Endothelial cell of umbilical vein (primary cell): ENCODE data around the gene RBMS3. TPM values are rescaled to one million over a fixed set of nuclear protein-coding genes. Genes with fewer than 3 reads are reported as not detected.

ENCODE experiments used
- BruUV-seq: library from RNA; stranded (reverse); fragments of 400-500 nt; replicated peaks from 2 replicates; lab custom pipeline; 2021; lab: Mats Ljungman, UMichigan
- CTCF ChIA-PET: fragments of 300-600, 350-600 bp; sonication (Branson Sonifier 250); formaldehyde crosslinking; loops from one replicate; lab custom pipeline; 2021; ENCODE audit warnings: antibody characterized with exemption, inconsistent platforms; lab: Charles Lee
- POLR2A ChIA-PET: fragments of 300-600, 350-600 bp; sonication (Branson Sonifier 250); formaldehyde crosslinking; loops from one replicate; lab custom pipeline; 2021; ENCODE audit warnings: antibody characterized with exemption, inconsistent platforms; lab: Charles Lee
- DNase-seq: peaks from one replicate; pipeline ENCODE4 v3.0.0-alpha.2; 2011; ENCODE audit warnings: low read depth, low spot score
- FAIRE-seq: peaks from 2 replicates; lab custom pipeline; 2011; peaks lifted over from hg19 to GRCh38; lab: Jason Lieb, UNC
- H2AFZ ChIP-seq: 2 replicates; pipeline ENCODE4 v1.6.0; 2012; ENCODE audit warnings: low read depth, low read length, control low read depth, inconsistent platforms
- H3K27ac ChIP-seq: 2 replicates; pipeline ENCODE4 v1.5.1; 2011; ENCODE audit warnings: low read depth, mild to moderate bottlenecking, control low read depth, low read length, moderate library complexity; ENCODE audit not compliant: insufficient read depth
- H3K27me3 ChIP-seq, 2 experiments: 2 replicates each; pipeline versions ENCODE4 v1.6.0 to v1.6.1; 2011; ENCODE audit warnings: low read length in 2 of 2, mixed read lengths in 1 of 2; ENCODE audit not compliant: control insufficient read depth in 2 of 2, insufficient read depth in 2 of 2
- H3K36me3 ChIP-seq, 2 experiments: 2 replicates in 1 of 2; 3 replicates in 1 of 2; pipeline ENCODE4 v1.5.1; 2011; ENCODE audit warnings: low read length in 2 of 2, mild to moderate bottlenecking in 1 of 2, moderate library complexity in 1 of 2; ENCODE audit not compliant: control insufficient read depth in 2 of 2, insufficient read depth in 2 of 2; ENCODE audit errors: extremely low read depth in 1 of 2
- H3K4me1 ChIP-seq: 3 replicates; pipeline ENCODE4 v1.5.1; 2011; ENCODE audit warnings: mild to moderate bottlenecking, low read length; ENCODE audit not compliant: control insufficient read depth, insufficient read depth; ENCODE audit errors: extremely low read depth
- H3K4me2 ChIP-seq: 2 replicates; pipeline ENCODE4 v1.6.1; 2011; ENCODE audit warnings: low read length, control low read depth, mixed read lengths; ENCODE audit not compliant: insufficient read depth
- H3K4me3 ChIP-seq, 3 experiments: fragments of 200-600 bp in 1 of 3; sonication (generic), shearing (Covaris generic) in 1 of 3; replicated peaks in 1 of 3; 2 replicates each; pipeline ENCODE4 v1.5.1; 2011 to 2016; ENCODE audit warnings: control low read depth in 3 of 3, low read length in 3 of 3, mild to moderate bottlenecking in 2 of 3, inconsistent platforms in 1 of 3, low read depth in 1 of 3, moderate library complexity in 1 of 3; ENCODE audit not compliant: insufficient read depth in 1 of 3
- H3K79me2 ChIP-seq: 2 replicates; pipeline ENCODE4 v1.6.0; 2012; ENCODE audit warnings: low read length, inconsistent platforms; ENCODE audit not compliant: control insufficient read depth, insufficient read depth
- H3K9ac ChIP-seq: replicated peaks from 2 replicates; pipeline ENCODE3; 2011; ENCODE audit warnings: low read length, control low read depth; ENCODE audit not compliant: insufficient read depth; ENCODE audit errors: extremely low read depth
- H3K9me1 ChIP-seq: replicated peaks from 3 replicates; pipeline ENCODE4 v1.6.0; 2011; ENCODE audit warnings: mild to moderate bottlenecking, low read length; ENCODE audit not compliant: control insufficient read depth, insufficient read depth; ENCODE audit errors: extremely low read depth
- H3K9me3 ChIP-seq: replicated peaks from 2 replicates; pipeline ENCODE4 v1.5.1; 2012; ENCODE audit warnings: low read length, inconsistent platforms; ENCODE audit not compliant: control insufficient read depth, insufficient read depth
- H4K20me1 ChIP-seq: replicated peaks from 2 replicates; pipeline ENCODE3; 2011; ENCODE audit warnings: mild to moderate bottlenecking, low read length; ENCODE audit not compliant: control insufficient read depth, insufficient read depth; ENCODE audit errors: extremely low read depth
- CTCF ChIP-seq, 2 donors: IDR thresholded peaks; 1 replicate in 1 of 2; 2 replicates in 1 of 2; pipeline ENCODE4 v1.5.1; 2011; ENCODE audit warnings: low read length in 2 of 2, mild to moderate bottlenecking in 2 of 2, moderate library complexity in 2 of 2, control low read depth in 1 of 2, inconsistent platforms in 1 of 2, low read depth in 1 of 2; ENCODE audit not compliant: insufficient read depth in 1 of 2; ENCODE audit errors: extremely low read depth in 1 of 2
- EZH2 ChIP-seq: IDR thresholded peaks from 2 replicates; pipeline ENCODE4 v1.6.1; 2012; ENCODE audit warnings: borderline replicate concordance, low read depth, mild to moderate bottlenecking, moderate library complexity, low read length, inconsistent platforms; ENCODE audit not compliant: severe bottlenecking
- FOS ChIP-seq: IDR thresholded peaks from 2 replicates; pipeline ENCODE4 v1.6.1; 2011; ENCODE audit warnings: mild to moderate bottlenecking, low read length, moderate library complexity, borderline replicate concordance; ENCODE audit not compliant: insufficient read depth
- GATA2 ChIP-seq: IDR thresholded peaks from 2 replicates; pipeline ENCODE4 v1.7.0; 2011; ENCODE audit warnings: low read depth, mild to moderate bottlenecking, moderate library complexity, mixed read lengths, low read length; ENCODE audit not compliant: insufficient read length, insufficient read depth
- JUN ChIP-seq: IDR thresholded peaks from 2 replicates; pipeline ENCODE4 v1.6.1; 2011; ENCODE audit warnings: borderline replicate concordance, low read depth; ENCODE audit not compliant: insufficient read length, insufficient read depth
- MAX ChIP-seq: IDR thresholded peaks from 2 replicates; pipeline ENCODE4 v1.6.1; 2011; ENCODE audit not compliant: insufficient read depth, insufficient read length
- MYC ChIP-seq: IDR thresholded peaks from one replicate; pipeline ENCODE4 v1.6.1; 2011; ENCODE audit warnings: mild to moderate bottlenecking, low read depth, low read length
- POLR2A ChIP-seq: IDR thresholded peaks from 2 replicates; pipeline ENCODE4 v1.6.1; 2012; ENCODE audit warnings: low read depth, mild to moderate bottlenecking, control low read depth, low read length
- POLR2AphosphoS5 ChIP-seq: IDR thresholded peaks from 2 replicates; pipeline ENCODE4 v1.6.1; 2012; ENCODE audit warnings: low read depth, mild to moderate bottlenecking, control low read depth, low read length, moderate library complexity; ENCODE audit not compliant: insufficient read depth
- dilution Hi-C: fragments of 300-500 bp; cut with MboI; formaldehyde crosslinking; loops from one replicate; pipeline ENCODE4 v1.15.0; 2019; ENCODE audit warnings: low sequenced_read_pairs; ENCODE audit not compliant: extremely low pct_ligation_motif_present
- intact Hi-C: fragments of 100-400 bp; cut with micrococcal nuclease; formaldehyde crosslinking; loops from one replicate; pipeline ENCODE4 v1.10.0; 2022
- polyA plus RNA-seq, 4 experiments: library from polyadenylated mRNA; depleted of rRNA in 3 of 4; stranded (reverse) in 3 of 4; unstranded in 1 of 4; fragments of >200 nt; gene quantifications; 2 replicates each; pipeline versions ENCODE4 v1.2.1 to v1.2.3, GENCODE V29; 2011 to 2012; ENCODE audit warnings: missing spikeins in 1 of 4
- total RNA-seq: library from RNA; stranded (reverse); gene quantifications from 2 replicates; pipeline ENCODE4 v1.2.3, GENCODE V29; 2021

Gene RBMS3
- total and polyA plus RNA-seq, 2 donors (not counting 3 experiments of a cell fraction or from before 2014, with no cell fraction given), result 13.6 to 42.3 TPM

- no TSS peak for BruUV-seq
Measured at GRCh38 chr3:29933802-29934490, 653.1 kb downstream of the RBMS3 start.

More at GRCh38 chr3:29933802-29934490, 653.1 kb downstream of the RBMS3 start:
- no peak for TF ChIP-seq MAX
- no peak for TF ChIP-seq EZH2
- no peak for TF ChIP-seq JUN
- TF ChIP-seq MYC, result no peak
- TF ChIP-seq POLR2A, result no peak
- TF ChIP-seq CTCF (IDR thresholded peaks at IDR 0.05; ENCODE audit: extremely low read depth in 1 of 2, insufficient read depth in 1 of 2, low read depth in 1 of 2, low read length in 2 of 2), result no peak
- no peak for TF ChIP-seq GATA2
- no peak for TF ChIP-seq FOS
- no peak for TF ChIP-seq POLR2AphosphoS5
- Histone ChIP-seq H2AFZ (no peak overlapping the region), H3K27me3 (no peaks in the 10 kb centered on the region), H3K4me2 (no peak overlapping the region), H3K27ac (no peak overlapping the region), H3K9me1 (no peaks in the 10 kb centered on the region), H3K4me3 (no peak overlapping the region), H3K79me2 (no peaks in the 10 kb centered on the region), H3K9me3 (no peaks in the 10 kb centered on the region), H4K20me1 (no peaks in the 10 kb centered on the region), H3K9ac (no peak overlapping the region), H3K4me1 (peaks cover 6% of the 10 kb centered on the region), H3K36me3 (no peaks in the 10 kb centered on the region)
- CTCF ChIA-PET, result interaction anchor here (0.5 to 1.1 kb wide), 2 partner anchors 81 to 1153 kb away, joined by 3 to 4 read pairs; no protein-coding TSS in a partner anchor
- FAIRE-seq (no peak), DNase-seq (no peak)
- dilution Hi-C loops (no loop called here), intact Hi-C loops (no loop called here)
- POLR2A ChIA-PET, result no interaction called here
